Gastroesophageal sphincter (tissue), 4 donors: ENCODE measurements around the gene SLIT3. TPM values are rescaled to one million over a fixed set of nuclear protein-coding genes. Genes with fewer than 3 reads are reported as not detected.

Experiments
- ATAC-seq: fragments of 150-250 bp; one replicate; pipeline ENCODE4 v1.9.1; 2016; ENCODE audit warnings: mild to moderate bottlenecking, moderate library complexity
- H3K27ac ChIP-seq, 4 donors: fragments of 200-600 bp; sonication (generic) in 3 of 4; 1 replicate in 3 of 4; 2 replicates in 1 of 4; pipeline ENCODE4 v1.5.1; 2016 to 2019
- H3K27me3 ChIP-seq: fragments of 200-600 bp; sonication (generic); one replicate; pipeline ENCODE4 v1.5.1; 2019
- H3K36me3 ChIP-seq, 2 donors: fragments of 200-600 bp; sonication (generic); one replicate each; pipeline ENCODE4 v1.5.1; 2019; ENCODE audit warnings: control low read depth in 1 of 2
- H3K4me1 ChIP-seq, 3 donors: fragments of 200-600 bp; sonication (generic); 1 replicate in 2 of 3; 2 replicates in 1 of 3; pipeline ENCODE4 v1.5.1; 2016 to 2019; ENCODE audit warnings: control low read depth in 2 of 3
- H3K4me3 ChIP-seq, 2 donors: fragments of 200-600 bp; sonication (generic); one replicate each; pipeline ENCODE4 v1.5.1; 2019; ENCODE audit warnings: mild to moderate bottlenecking in 1 of 2, moderate library complexity in 1 of 2
- H3K9me3 ChIP-seq, 3 donors: fragments of 200-600 bp; sonication (generic); one replicate each; pipeline ENCODE4 v1.5.1; 2017 to 2019; ENCODE audit warnings: control low read depth in 2 of 3
- EP300 ChIP-seq: sonication (generic); formaldehyde crosslinking; IDR thresholded peaks from one replicate; pipeline ENCODE4 v1.6.1; 2017; ENCODE audit warnings: antibody characterized with exemption, mild to moderate bottlenecking
- POLR2A ChIP-seq, 2 donors: fragments of 450-650 bp; IDR thresholded peaks; one replicate each; pipeline ENCODE4 v1.6.1; 2017; ENCODE audit warnings: antibody characterized with exemption in 2 of 2, mild to moderate bottlenecking in 2 of 2, moderate library complexity in 1 of 2
- POLR2AphosphoS5 ChIP-seq: sonication (generic); formaldehyde crosslinking; IDR thresholded peaks from one replicate; pipeline ENCODE4 v1.6.1; 2017; ENCODE audit warnings: antibody characterized with exemption
- WGBS, 2 donors: methylation state at CpG; one replicate each; pipeline ENCODE4 v1.1.5; 2018; ENCODE audit warnings: low coverage in 1 of 2; 5-methylcytosine and 5-hydroxymethylcytosine counted together
- total RNA-seq, 4 donors: library from RNA; depleted of rRNA; stranded (reverse); fragments of >200 nt; gene quantifications; one replicate each; pipeline ENCODE4 v1.1.0, GENCODE V29; 2016
- TF ChIP-seq, protein P1 (sequence below), 4 experiments: fragments of 200-600 bp in 2 of 4; fragments of 450-650 bp in 2 of 4; sonication (generic) in 1 of 4; IDR thresholded peaks; one replicate each; pipeline ENCODE4 v1.5.1; 2017 to 2019; ENCODE audit warnings: antibody characterized with exemption in 4 of 4, mild to moderate bottlenecking in 2 of 4, moderate library complexity in 2 of 4

SLIT3 gene
- total RNA-seq, 4 donors from 2014 or later, result 29.6 to 76.3 (median 31.1) TPM

DNA sequence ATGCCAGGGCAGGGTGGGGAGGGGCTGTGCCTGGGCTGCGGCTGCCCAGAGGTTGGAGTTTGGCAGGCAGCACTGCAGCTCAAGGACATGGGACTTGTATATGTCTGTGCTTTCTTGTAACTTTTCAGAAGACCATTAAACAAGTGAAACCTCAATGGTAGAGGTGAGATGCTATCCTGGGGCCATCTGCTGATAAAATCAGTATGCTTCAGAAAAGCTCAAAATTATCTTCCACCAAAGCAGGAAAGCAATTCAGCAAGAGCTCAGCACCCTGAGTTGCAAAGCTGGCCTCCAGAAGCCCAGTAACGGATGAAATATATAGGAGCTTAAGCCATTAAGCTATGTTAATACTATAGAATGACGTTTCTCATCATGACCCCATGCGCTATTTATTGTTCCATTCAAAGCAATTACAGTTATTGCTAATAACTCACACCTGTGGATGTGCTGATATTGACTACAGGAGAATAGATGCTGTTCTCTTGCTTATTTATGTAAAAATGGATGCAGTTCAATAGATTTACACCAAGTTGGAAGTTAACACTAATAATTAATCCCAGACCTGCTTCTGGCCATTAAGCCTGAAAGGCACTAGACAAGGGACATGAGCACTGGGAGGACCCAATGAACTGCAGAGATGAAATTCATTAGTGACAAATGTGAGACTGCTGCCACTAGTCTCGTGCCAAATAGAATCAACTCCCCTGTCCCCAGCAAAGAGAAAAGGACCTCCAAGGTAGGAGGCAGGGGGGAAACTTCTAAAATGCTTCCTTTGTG, 405.5 kb downstream of the SLIT3 start:
- no peak overlapping the region for H3K4me3 ChIP-seq
- H3K27me3 ChIP-seq, result no peaks in the 10 kb centered on the region
- H3K36me3 ChIP-seq, result no peaks in the 10 kb centered on the region
- no peak for ATAC-seq
- no peaks in the 10 kb centered on the region for H3K4me1 ChIP-seq
- H3K27ac ChIP-seq, result no peak overlapping the region
- 74 to 83% methylated on average over 4 of the region's 5 CpGs for WGBS, 2 donors
- no peaks in the 10 kb centered on the region for H3K9me3 ChIP-seq
- no peak for TF ChIP-seq POLR2AphosphoS5
- TF ChIP-seq, protein P1, sequence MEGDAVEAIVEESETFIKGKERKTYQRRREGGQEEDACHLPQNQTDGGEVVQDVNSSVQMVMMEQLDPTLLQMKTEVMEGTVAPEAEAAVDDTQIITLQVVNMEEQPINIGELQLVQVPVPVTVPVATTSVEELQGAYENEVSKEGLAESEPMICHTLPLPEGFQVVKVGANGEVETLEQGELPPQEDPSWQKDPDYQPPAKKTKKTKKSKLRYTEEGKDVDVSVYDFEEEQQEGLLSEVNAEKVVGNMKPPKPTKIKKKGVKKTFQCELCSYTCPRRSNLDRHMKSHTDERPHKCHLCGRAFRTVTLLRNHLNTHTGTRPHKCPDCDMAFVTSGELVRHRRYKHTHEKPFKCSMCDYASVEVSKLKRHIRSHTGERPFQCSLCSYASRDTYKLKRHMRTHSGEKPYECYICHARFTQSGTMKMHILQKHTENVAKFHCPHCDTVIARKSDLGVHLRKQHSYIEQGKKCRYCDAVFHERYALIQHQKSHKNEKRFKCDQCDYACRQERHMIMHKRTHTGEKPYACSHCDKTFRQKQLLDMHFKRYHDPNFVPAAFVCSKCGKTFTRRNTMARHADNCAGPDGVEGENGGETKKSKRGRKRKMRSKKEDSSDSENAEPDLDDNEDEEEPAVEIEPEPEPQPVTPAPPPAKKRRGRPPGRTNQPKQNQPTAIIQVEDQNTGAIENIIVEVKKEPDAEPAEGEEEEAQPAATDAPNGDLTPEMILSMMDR (IDR thresholded peaks at IDR 0.05), result no peak
- TF ChIP-seq POLR2A (IDR thresholded peaks at IDR 0.05), result no peak
- TF ChIP-seq EP300, result no peak

DNA sequence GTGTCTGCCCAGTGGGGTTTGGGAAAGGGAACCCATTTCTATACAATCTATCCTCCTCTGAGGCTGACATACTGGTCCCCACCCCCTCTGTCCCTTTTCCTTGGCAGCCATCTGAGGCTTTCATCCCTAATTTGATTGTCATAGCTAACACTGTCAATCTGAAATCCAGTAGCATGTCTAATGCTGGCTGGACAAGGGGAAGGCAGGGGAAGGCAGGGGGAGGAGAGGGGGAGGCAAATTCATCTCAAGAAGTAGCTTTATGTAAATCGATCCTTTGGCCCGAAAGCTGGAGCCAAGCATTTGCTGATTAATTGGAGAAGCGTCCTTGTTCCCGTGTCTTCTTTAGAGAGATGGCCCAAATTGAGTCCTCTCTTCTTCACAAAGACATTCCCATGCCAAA, 407.7 kb downstream of the SLIT3 start:
- no peaks in the 10 kb centered on the region for H3K4me1 ChIP-seq
- no peak overlapping the region for H3K4me3 ChIP-seq
- H3K36me3 ChIP-seq, result no peaks in the 10 kb centered on the region
- H3K27me3 ChIP-seq, result no peaks in the 10 kb centered on the region
- H3K27ac ChIP-seq, result no peak overlapping the region
- WGBS, 2 donors, result 96% methylated on average over 4 of the region's 4 CpGs; no CpG with 5 or more reads in 1 of the 2 donors
- TF ChIP-seq EP300 (no peak), POLR2AphosphoS5 (no peak), POLR2A (IDR thresholded peaks at IDR 0.05) (no peak)
- TF ChIP-seq, protein P1 (IDR thresholded peaks at IDR 0.05), result no peak
- ATAC-seq, result no peak
- no peaks in the 10 kb centered on the region for H3K9me3 ChIP-seq

DNA sequence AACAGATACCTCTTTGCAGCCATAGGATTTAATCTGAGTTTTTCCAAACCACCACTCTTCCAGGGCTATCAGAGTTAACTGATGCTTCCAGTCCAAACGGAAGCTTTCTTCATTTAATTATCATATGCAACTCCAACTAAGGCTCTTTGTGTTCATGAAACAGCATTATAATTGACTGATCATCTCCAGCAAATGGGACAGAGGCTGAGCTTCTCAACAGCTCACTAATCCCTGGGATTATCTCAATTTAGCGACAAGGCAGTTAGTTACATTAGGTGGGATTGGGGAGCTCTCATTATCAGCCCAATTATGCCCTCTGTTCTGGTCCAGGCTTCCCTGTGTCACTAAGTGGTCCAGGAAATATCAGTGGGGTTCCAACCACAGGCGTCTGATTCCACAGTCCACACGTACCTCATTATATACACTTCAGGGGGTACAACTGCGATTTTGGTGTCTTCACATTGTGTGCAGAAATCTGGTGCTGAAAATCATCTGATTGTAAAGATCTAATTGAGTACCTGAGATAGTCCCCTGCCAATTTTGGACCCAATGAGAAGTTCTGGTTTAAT, 408.2 kb downstream of the SLIT3 start:
- Histone ChIP-seq H3K9me3 (no peaks in the 10 kb centered on the region), H3K27ac (no peak overlapping the region), H3K27me3 (no peaks in the 10 kb centered on the region), H3K36me3 (no peaks in the 10 kb centered on the region), H3K4me3 (no peak overlapping the region), H3K4me1 (no peaks in the 10 kb centered on the region)
- TF ChIP-seq POLR2AphosphoS5 (no peak), POLR2A (IDR thresholded peaks at IDR 0.05) (no peak), EP300 (no peak)
- TF ChIP-seq, protein P1 (IDR thresholded peaks at IDR 0.05), result no peak
- 42 to 75% methylated on average over 2 to 4 of the region's 5 CpGs for WGBS, 2 donors
- no peak for ATAC-seq

- H3K36me3 ChIP-seq, result no peaks in the 10 kb centered on the region
- H3K4me1 ChIP-seq, result no peaks in the 10 kb centered on the region
- no peaks in the 10 kb centered on the region for H3K9me3 ChIP-seq
- H3K4me3 ChIP-seq, result no peak overlapping the region
- no peaks in the 10 kb centered on the region for H3K27me3 ChIP-seq
- no peak for TF ChIP-seq EP300
- TF ChIP-seq, protein P1 (IDR thresholded peaks at IDR 0.05), result no peak
- TF ChIP-seq POLR2A (IDR thresholded peaks at IDR 0.05), result no peak
- no peak for TF ChIP-seq POLR2AphosphoS5
- WGBS, 2 donors, result 64 to 65% methylated on average over 2 to 5 of the region's 6 CpGs
- H3K27ac ChIP-seq, result no peak overlapping the region
- ATAC-seq, result no peak
Measured at GRCh38 chr5:168890816-168891812, 409.8 kb downstream of the SLIT3 start.
